ENCODE measurements around the gene COBL.

GRCh38 chr7:51024867-51025266 lies 291.7 kb downstream of the COBL start:
- TF ChIP-seq MAX (CRISPR knock-in tag; IDR thresholded peaks at IDR 0.05) (no peak), FOXO4 (CRISPR knock-in tag; IDR thresholded peaks at IDR 0.05) (no peak), CTCF (IDR thresholded peaks at IDR 0.05 in 2 of 3, conservative IDR thresholded peaks at IDR 0.05 in 1 of 3; ENCODE audit: insufficient read depth in 2 of 3, low read depth in 1 of 3, low read length in 3 of 3) (no peak), SPI1 (IDR thresholded peaks at IDR 0.05; ENCODE audit: borderline replicate concordance, low read depth, low read length) (no peak), TEAD1 (CRISPR knock-in tag; IDR thresholded peaks at IDR 0.05) (no peak), E2F4 (CRISPR knock-in tag; IDR thresholded peaks at IDR 0.05; ENCODE audit: low read depth) (no peak), EZH2 (IDR thresholded peaks at IDR 0.05; ENCODE audit: borderline replicate concordance, low read depth, low read length) (no peak), GTF2E2 (tag; IDR thresholded peaks at IDR 0.05) (no peak)
